ENCODE data around the gene KIF25. TPM values are rescaled to one million over a fixed set of nuclear protein-coding genes. Genes with fewer than 3 reads are reported as not detected.

KIF25 gene
- polyA plus RNA-seq, 1 donor from 2014 or later = not detected

- no peak overlapping the region for H3K27ac ChIP-seq (ENCODE audit: low read length)
- H4K20me1 ChIP-seq (ENCODE audit: insufficient read depth) = no peaks in the 10 kb centered on the region
- H3K79me2 ChIP-seq (replicated peaks; ENCODE audit: insufficient read depth, low read length) = no peaks in the 10 kb centered on the region
- no peaks in the 10 kb centered on the region for H3K36me3 ChIP-seq (ENCODE audit: insufficient read depth, low read length)
- H3K9ac ChIP-seq (ENCODE audit: low read length) = no peak overlapping the region
- no peaks in the 10 kb centered on the region for H3K27me3 ChIP-seq (ENCODE audit: insufficient read depth, low read depth, low read length)
- H3F3A ChIP-seq (ENCODE audit: insufficient read depth, low read length, poor library complexity, severe bottlenecking) = no peaks in the 10 kb centered on the region
- TF ChIP-seq POLR2AphosphoS5 (IDR thresholded peaks at IDR 0.05) (no peak), REST (IDR thresholded peaks at IDR 0.05; ENCODE audit: borderline replicate concordance) (no peak), EP300 (conservative IDR thresholded peaks at IDR 0.05; ENCODE audit: poor library complexity, severe bottlenecking) (no peak), SMC3 (conservative IDR thresholded peaks at IDR 0.05; ENCODE audit: poor library complexity) (no peak), MXI1 (conservative IDR thresholded peaks at IDR 0.05; ENCODE audit: poor library complexity, severe bottlenecking) (no peak), EZH2 (IDR thresholded peaks at IDR 0.05; ENCODE audit: borderline replicate concordance, insufficient read depth, low read length, poor library complexity, severe bottlenecking) (no peak), TAF1 (IDR thresholded peaks at IDR 0.05; ENCODE audit: low read depth) (no peak), RAD21 (conservative IDR thresholded peaks at IDR 0.05) (no peak), CTCF (IDR thresholded peaks at IDR 0.05; ENCODE audit: poor library complexity, severe bottlenecking) (no peak)
- H3K4me2 ChIP-seq (ENCODE audit: low read length) = no peak overlapping the region
- H2AFZ ChIP-seq (ENCODE audit: low read depth, low read length) = no peak overlapping the region
- no peaks in the 10 kb centered on the region for H3K9me3 ChIP-seq (ENCODE audit: low read length)
- no peaks in the 10 kb centered on the region for H3K9me2 ChIP-seq (ENCODE audit: insufficient read depth, low read length)
- no peak overlapping the region for H3K4me3 ChIP-seq (ENCODE audit: low read length)
Measured at GRCh38 chr6:167978607-167979006, 18.9 kb upstream of the KIF25 start.

- Histone ChIP-seq H4K20me1 (ENCODE audit: insufficient read depth) (no peaks in the 10 kb centered on the region), H3K36me3 (ENCODE audit: insufficient read depth, low read length) (no peaks in the 10 kb centered on the region), H3K9me3 (ENCODE audit: low read length) (no peaks in the 10 kb centered on the region), H3K27me3 (ENCODE audit: insufficient read depth, low read depth, low read length) (no peaks in the 10 kb centered on the region), H3F3A (ENCODE audit: insufficient read depth, low read length, poor library complexity, severe bottlenecking) (no peaks in the 10 kb centered on the region), H3K79me2 (replicated peaks; ENCODE audit: insufficient read depth, low read length) (no peaks in the 10 kb centered on the region), H3K9me2 (ENCODE audit: insufficient read depth, low read length) (no peaks in the 10 kb centered on the region), H3K27ac (ENCODE audit: low read length) (no peak overlapping the region), H2AFZ (ENCODE audit: low read depth, low read length) (no peak overlapping the region), H3K4me2 (ENCODE audit: low read length) (no peak overlapping the region), H3K4me3 (ENCODE audit: low read length) (no peak overlapping the region), H3K9ac (ENCODE audit: low read length) (no peak overlapping the region)
- no peak for TF ChIP-seq CTCF (IDR thresholded peaks at IDR 0.05; ENCODE audit: poor library complexity, severe bottlenecking)
- no peak for TF ChIP-seq SMC3 (conservative IDR thresholded peaks at IDR 0.05; ENCODE audit: poor library complexity)
- no peak for TF ChIP-seq REST (IDR thresholded peaks at IDR 0.05; ENCODE audit: borderline replicate concordance)
- no peak for TF ChIP-seq TAF1 (IDR thresholded peaks at IDR 0.05; ENCODE audit: low read depth)
- TF ChIP-seq EP300 (conservative IDR thresholded peaks at IDR 0.05; ENCODE audit: poor library complexity, severe bottlenecking) = no peak
- no peak for TF ChIP-seq EZH2 (IDR thresholded peaks at IDR 0.05; ENCODE audit: borderline replicate concordance, insufficient read depth, low read length, poor library complexity, severe bottlenecking)
- TF ChIP-seq RAD21 (conservative IDR thresholded peaks at IDR 0.05) = no peak
- TF ChIP-seq MXI1 (conservative IDR thresholded peaks at IDR 0.05; ENCODE audit: poor library complexity, severe bottlenecking) = no peak
- TF ChIP-seq POLR2AphosphoS5 (IDR thresholded peaks at IDR 0.05) = no peak
Measured at GRCh38 chr6:167979436-167980139, 17.9 kb upstream of the KIF25 start.
